Medulla oblongata (tissue), 1 donor: ENCODE data around the gene SYPL1.
A peak's percentile ranks its signal among the peaks of the same experiment; 100 is the strongest.
"Not testable (repeated sequence)": the region's sequence is repeated elsewhere in the genome, so short reads cannot be mapped to it uniquely, and the experiment has no call there.

Experiments used
- DNase-seq: peaks from one replicate; pipeline ENCODE4 v3.0.0-alpha.2; 2015; ENCODE audit errors: extremely low spot score

The SYPL1 gene

DNA sequence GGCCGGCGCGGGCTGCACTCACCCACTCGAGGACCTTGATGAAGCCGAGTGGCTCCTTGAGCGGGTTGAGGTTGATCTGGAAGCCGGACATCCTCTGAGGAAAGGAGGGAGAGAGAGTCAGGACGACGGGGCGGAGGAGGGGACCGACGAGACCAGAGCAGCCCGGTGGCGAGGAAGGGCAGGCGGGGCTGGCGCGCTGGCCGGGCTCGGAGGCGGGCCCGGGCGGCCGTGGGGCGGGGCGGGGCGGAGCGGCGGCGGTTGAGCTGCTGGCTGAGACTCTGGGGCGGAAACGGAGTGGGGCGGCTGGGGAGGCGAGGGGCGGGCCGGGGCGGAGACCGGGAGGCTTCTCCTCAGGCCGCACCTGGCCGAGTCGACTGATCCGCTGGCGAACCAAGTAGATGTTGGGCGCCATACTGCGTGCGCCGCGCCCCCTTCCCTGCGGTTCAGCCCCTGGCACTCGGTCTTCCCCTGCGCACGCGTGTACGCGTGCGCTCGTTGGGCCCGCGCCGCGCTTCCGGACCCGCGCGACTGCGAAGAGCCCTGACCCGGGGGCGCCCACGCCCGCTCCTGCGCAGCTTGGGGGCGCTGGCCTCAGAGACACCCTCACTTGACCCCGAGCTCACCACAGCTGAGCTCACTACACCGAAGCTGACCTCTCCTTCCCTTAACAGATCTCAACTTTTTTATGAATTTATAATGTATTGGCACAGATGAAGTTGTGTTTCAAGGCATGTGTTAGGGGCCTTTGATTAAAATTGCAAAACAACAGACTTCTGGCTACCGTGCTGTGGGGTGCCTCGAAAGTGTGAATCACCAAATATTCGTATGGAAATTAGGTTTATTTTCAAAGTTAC is at the start of gene SYPL1:
Gene SYPL1, minus strand, starts transcription at position 195 of the 854 bp plus-strand sequence. Its CDS starts 104 bp downstream, at position 91.
- peak; percentile 82 for DNase-seq

DNA sequence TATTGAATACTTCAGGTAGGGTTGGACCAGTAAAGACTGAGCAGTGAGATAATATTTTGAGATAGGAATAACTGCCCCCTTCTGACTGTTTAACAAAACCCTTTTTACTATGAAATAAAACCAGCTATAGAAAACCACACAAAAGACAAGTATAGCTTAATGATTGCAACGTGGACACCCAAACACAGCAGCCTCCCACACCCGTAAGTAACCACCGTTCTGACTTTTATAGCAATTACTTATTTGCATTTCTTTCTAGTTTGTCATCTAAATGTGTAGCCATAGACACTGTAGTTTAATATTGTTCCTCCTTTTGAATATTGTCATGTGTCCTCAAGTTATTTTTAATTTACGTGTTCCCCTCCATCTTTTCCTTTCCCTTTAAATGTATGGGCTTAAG is 42.9 kb upstream of the SYPL1 start:
- no peak for DNase-seq

DNA sequence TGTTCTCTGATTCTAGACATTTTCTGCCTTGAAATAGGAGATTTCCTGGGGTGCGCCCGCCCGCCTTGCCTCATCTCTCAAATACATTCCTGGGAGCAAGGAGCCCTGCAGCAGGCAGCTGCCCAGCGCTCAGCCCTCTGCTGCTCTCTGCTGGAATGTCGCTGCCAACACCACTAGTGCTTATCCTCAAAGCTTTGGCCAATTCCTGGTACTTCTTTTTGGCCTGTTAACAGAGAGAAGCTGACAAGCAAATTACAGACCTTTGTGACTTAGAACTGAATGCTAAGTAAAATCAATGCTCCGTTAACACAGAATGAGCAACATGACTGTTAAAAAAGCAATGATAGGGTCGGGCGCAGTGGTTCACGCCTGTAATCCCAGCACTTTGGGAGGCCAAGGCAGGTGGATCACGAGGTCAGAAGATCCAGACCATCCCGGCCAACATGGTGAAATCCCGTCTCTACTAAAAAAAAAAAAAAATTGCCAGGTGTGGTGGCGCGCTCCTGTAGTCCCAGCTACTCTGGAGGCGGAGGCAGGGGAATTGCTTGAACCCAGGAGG is 41.9 kb upstream of the SYPL1 start:
- DNase-seq, result peak; percentile 91

- DNase-seq, result no peak
These were observed 40.2 kb upstream of the SYPL1 start for GRCh38 chr7:106152313-106152665.

DNA sequence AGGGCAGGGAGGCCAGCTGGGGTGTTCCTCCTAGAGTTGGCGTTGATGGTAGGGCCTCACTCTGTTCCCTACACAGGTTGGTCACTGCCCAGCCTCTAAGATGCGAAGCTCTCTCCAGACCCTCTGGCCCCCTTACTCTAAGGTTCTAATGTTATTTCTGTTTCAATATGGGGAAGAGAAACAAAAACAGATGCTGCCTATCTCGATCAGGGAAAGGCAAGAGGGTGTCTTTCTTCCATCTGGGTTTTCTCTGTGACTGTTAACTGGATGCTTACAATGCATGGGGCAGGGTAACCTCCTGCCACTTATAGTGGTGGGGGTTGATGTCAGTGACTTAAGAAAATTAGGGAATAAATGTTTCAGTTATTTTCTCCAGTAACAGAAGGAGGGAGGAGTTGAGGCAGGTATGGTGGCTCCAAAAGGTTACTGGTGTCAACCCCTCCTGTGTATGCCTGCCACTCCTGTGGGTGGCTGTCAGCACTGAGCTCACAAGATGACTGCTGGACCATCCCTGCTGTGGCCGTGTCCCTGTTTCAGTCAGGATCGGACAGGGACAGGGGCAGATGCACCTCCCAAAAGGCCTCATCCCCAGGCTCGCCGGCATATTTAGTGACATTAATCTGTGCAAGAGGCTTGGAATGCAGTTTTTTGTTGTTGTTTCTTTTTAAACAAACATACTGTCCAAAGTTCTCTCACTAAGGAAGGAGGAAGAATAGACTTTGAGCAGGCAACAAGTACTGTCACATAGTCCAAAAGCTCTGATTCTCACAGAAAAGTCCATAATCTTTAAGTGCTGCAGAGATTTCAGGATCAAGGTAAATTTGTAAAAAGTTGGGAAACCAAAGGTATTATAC is 39.6 kb upstream of the SYPL1 start:
- DNase-seq, result no peak

GRCh38 chr7:106143711-106144337 is 31.7 kb upstream of the SYPL1 start:
- no peak for DNase-seq

GRCh38 chr7:106142136-106142535 is 30.0 kb upstream of the SYPL1 start:
- no peak for DNase-seq

- no peak for DNase-seq
These were observed 28.5 kb upstream of the SYPL1 start for GRCh38 chr7:106140406-106141173.

- DNase-seq, result no peak
These were observed 27.4 kb upstream of the SYPL1 start for GRCh38 chr7:106139265-106140251.

DNA sequence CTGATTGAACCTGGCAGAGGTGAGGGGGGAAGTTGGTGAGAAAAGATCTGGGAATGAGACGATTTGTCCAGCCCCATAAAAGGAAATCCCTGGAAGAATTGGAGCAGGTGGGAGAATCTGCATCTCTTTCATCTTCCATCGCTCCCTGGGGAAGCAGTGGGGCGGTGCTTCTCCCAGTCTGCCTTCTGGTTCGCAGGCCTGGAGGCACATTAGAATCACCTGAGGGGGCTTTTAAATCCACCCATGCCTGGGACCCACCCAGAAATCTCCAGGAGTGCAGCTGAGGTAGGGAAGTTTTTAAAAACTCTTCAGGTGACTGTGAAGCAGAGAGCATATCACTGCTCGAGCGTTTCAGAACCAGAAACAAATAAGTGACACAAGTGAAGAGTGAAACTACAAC is 26.7 kb upstream of the SYPL1 start:
- no peak for DNase-seq

GRCh38 chr7:106138181-106138580 is 26.1 kb upstream of the SYPL1 start:
- DNase-seq, result not testable (repeated sequence)

DNA sequence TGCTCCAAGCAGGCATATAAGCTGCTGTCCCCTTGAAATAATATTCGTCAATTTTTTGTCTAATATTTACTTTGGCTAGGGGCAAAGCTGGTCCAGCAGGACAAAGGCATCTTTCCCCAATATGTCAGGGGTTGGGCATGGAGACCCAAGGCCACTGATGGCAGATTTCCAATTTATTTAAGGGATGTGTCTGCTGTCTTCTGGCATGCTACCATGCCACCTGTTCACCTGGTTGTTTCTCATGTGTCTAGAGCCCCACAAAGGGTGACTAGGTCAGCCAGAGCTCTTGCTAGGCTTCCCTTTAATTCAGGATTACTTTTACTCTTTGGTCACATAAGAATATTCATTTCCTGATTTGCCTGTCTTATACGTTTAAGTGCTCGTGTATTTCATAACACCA is 22.1 kb upstream of the SYPL1 start:
- DNase-seq, result no peak

DNA sequence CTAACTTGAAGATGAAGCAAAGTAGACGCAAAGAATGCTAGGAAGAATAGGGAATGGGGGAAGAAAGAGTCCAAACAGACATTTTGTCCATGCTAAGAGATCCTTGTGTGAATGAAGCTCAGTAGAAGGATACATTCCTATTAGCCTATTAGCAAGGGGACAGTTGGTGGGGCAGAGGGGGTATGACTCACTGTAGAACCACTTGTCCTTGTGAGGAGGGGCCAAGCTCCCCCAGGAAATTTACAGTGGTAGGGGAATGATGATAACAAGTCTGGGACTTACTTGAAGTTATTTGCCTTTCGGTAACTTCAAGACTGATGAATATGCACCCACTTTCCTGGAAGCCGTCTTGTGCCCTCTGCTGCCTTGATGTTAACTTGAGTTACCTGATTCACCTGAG is 17.2 kb upstream of the SYPL1 start:
- no peak for DNase-seq

DNA sequence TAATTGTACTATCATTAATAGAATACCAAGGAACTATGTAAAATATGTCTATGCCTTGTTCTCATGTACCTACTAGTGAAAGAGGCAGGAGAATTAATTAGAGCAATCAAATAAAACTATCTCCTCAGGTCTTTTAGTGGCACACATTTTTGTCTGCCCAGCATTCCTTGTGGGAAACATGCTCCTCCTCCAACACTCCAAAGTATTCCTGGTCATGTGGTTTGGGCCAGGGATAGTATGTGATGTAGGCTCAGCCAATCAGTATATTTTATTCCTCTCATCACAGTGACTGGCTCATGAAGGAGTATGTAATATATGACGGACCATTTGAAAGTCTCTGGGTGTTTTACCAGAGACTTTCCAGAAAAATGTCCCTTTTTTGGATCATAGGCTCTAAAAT is 16.7 kb upstream of the SYPL1 start:
- DNase-seq, result no peak

GRCh38 chr7:106127984-106128780 is 16.1 kb upstream of the SYPL1 start:
- DNase-seq, result no peak

- no peak for DNase-seq
These were observed 14.2 kb upstream of the SYPL1 start for GRCh38 chr7:106126170-106126938.

DNA sequence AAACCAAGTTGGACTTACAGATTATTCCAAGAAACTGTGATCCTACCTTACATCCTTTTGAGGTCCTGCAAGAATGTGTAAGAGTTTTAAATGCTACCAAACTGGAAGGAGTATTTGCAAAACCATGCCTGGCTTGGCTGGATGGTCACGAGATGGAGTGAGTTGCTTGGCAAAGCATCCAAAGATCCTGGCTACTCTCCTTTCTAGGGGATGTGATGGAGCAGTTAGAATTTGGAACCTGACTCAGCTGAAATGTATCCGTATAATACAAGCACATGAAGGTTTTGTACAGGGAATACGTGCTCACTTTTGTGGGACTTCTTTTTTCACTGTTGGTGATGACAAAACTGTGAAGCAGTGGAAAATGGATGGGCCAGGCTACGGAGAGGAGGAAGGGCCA is 13.3 kb upstream of the SYPL1 start:
- no peak for DNase-seq

- no peak for DNase-seq
These were observed 12.1 kb upstream of the SYPL1 start for GRCh38 chr7:106124186-106124585.

- DNase-seq, result no peak
These were observed 10.6 kb upstream of the SYPL1 start for GRCh38 chr7:106122713-106123112.
